ENCODE data around the gene RIOX2.

RIOX2 gene

GRCh38 chr3:98010194-98010882 is 38.1 kb upstream of the RIOX2 start:
- no peak overlapping the region for H3K27ac ChIP-seq (ENCODE audit: low read length)
- H3K4me1 ChIP-seq (ENCODE audit: low read length): peaks cover 24% of the 10 kb centered on the region
- H3F3A ChIP-seq (ENCODE audit: insufficient read depth, low read length): peaks cover 11% of the 10 kb centered on the region
- no peaks in the 10 kb centered on the region for H4K20me1 ChIP-seq (ENCODE audit: insufficient read depth, low read length)
- no peak overlapping the region for H3K4me2 ChIP-seq (ENCODE audit: low read depth, low read length)
- no peaks in the 10 kb centered on the region for H3K79me2 ChIP-seq (ENCODE audit: low read length)
- no peak for DNase-seq
- H3K4me3 ChIP-seq (ENCODE audit: low read length): no peak overlapping the region
- no peak overlapping the region for H3K9ac ChIP-seq (ENCODE audit: low read length)
- TF ChIP-seq EZH2 (optimal IDR thresholded peaks at IDR 0.05; ENCODE audit: low read depth, low read length) (no peak), EZH2phosphoT487 (IDR thresholded peaks at IDR 0.05; ENCODE audit: low read length) (no peak), CTCF (IDR thresholded peaks at IDR 0.05; ENCODE audit: low read length) (no peak)
- peak overlapping the region; percentile 61; the same call in 1 of the 2 replicates for H2AFZ ChIP-seq (ENCODE audit: low read length)
- no peaks in the 10 kb centered on the region for H3K36me3 ChIP-seq (replicated peaks; ENCODE audit: insufficient read depth, low read length)
- H3K9me3 ChIP-seq (replicated peaks; ENCODE audit: insufficient read depth, low read length): no peaks in the 10 kb centered on the region
- H3K9me2 ChIP-seq (replicated peaks; ENCODE audit: insufficient read depth, low read length): no peaks in the 10 kb centered on the region
- H3K27me3 ChIP-seq (replicated peaks; ENCODE audit: insufficient read depth, low read length): no peaks in the 10 kb centered on the region

GRCh38 chr3:98008855-98009254 is 36.6 kb upstream of the RIOX2 start:
- H2AFZ ChIP-seq (ENCODE audit: low read length): peak overlapping the region; percentile 61

GRCh38 chr3:98005438-98005837 is 33.2 kb upstream of the RIOX2 start:
- H3K36me3 ChIP-seq (replicated peaks; ENCODE audit: insufficient read depth, low read length): no peaks in the 10 kb centered on the region
- no peak overlapping the region for H3K4me3 ChIP-seq (ENCODE audit: low read length)
- H3K9me2 ChIP-seq (replicated peaks; ENCODE audit: insufficient read depth, low read length): no peaks in the 10 kb centered on the region
- H3K79me2 ChIP-seq (ENCODE audit: low read length): no peaks in the 10 kb centered on the region
- H3K27me3 ChIP-seq (replicated peaks; ENCODE audit: insufficient read depth, low read length): no peaks in the 10 kb centered on the region
- TF ChIP-seq CTCF (IDR thresholded peaks at IDR 0.05; ENCODE audit: low read length): no peak
- TF ChIP-seq EZH2 (optimal IDR thresholded peaks at IDR 0.05; ENCODE audit: low read depth, low read length): no peak
- TF ChIP-seq EZH2phosphoT487 (IDR thresholded peaks at IDR 0.05; ENCODE audit: low read length): no peak
- H3K27ac ChIP-seq (ENCODE audit: low read length): no peak overlapping the region
- DNase-seq: no peak
- H3K4me2 ChIP-seq (ENCODE audit: low read depth, low read length): no peak overlapping the region
- H3K4me1 ChIP-seq (ENCODE audit: low read length): peaks cover 43% of the 10 kb centered on the region
- no peak overlapping the region for H2AFZ ChIP-seq (ENCODE audit: low read length)
- H3K9me3 ChIP-seq (replicated peaks; ENCODE audit: insufficient read depth, low read length): no peaks in the 10 kb centered on the region
- no peaks in the 10 kb centered on the region for H4K20me1 ChIP-seq (ENCODE audit: insufficient read depth, low read length)
- no peak overlapping the region for H3K9ac ChIP-seq (ENCODE audit: low read length)
- peaks cover 13% of the 10 kb centered on the region for H3F3A ChIP-seq (ENCODE audit: insufficient read depth, low read length)

More at GRCh38 chr3:98008855-98009254, 36.6 kb upstream of the RIOX2 start:
- Histone ChIP-seq H3K9ac (ENCODE audit: low read length) (0 out of 2 replicates have a peak overlapping the region, but pooled peaks have one; percentile 3), H3F3A (ENCODE audit: insufficient read depth, low read length) (peaks cover 11% of the 10 kb centered on the region), H3K9me3 (replicated peaks; ENCODE audit: insufficient read depth, low read length) (no peaks in the 10 kb centered on the region), H3K4me2 (ENCODE audit: low read depth, low read length) (peak overlapping the region; percentile 61), H3K9me2 (replicated peaks; ENCODE audit: insufficient read depth, low read length) (no peaks in the 10 kb centered on the region), H3K27ac (ENCODE audit: low read length) (peak overlapping the region; percentile 58; the same call in 1 of the 2 replicates), H3K4me3 (ENCODE audit: low read length) (no peak overlapping the region), H3K36me3 (replicated peaks; ENCODE audit: insufficient read depth, low read length) (no peaks in the 10 kb centered on the region), H4K20me1 (ENCODE audit: insufficient read depth, low read length) (no peaks in the 10 kb centered on the region), H3K27me3 (replicated peaks; ENCODE audit: insufficient read depth, low read length) (no peaks in the 10 kb centered on the region), H3K79me2 (ENCODE audit: low read length) (no peaks in the 10 kb centered on the region), H3K4me1 (ENCODE audit: low read length) (peaks cover 28% of the 10 kb centered on the region)
- no peak for TF ChIP-seq CTCF (IDR thresholded peaks at IDR 0.05; ENCODE audit: low read length)
- TF ChIP-seq EZH2 (optimal IDR thresholded peaks at IDR 0.05; ENCODE audit: low read depth, low read length): no peak
- TF ChIP-seq EZH2phosphoT487 (IDR thresholded peaks at IDR 0.05; ENCODE audit: low read length): no peak
- peak; percentile 53 for DNase-seq
